HEK293 (cell line): Measurements from ENCODE around the gene SMURF2.
A peak's percentile ranks its signal among the peaks of the same experiment; 100 is the strongest.

Experiments used
- KLF9 ChIP-seq: fragments of 450-650 bp; formaldehyde crosslinking; IDR thresholded peaks from 2 replicates; pipeline ENCODE4 v1.5.1; 2016; ENCODE audit warnings: missing biosample characterization, missing genetic modification characterization, low read depth
- PRDM1 ChIP-seq: fragments of 450-650 bp; formaldehyde crosslinking; IDR thresholded peaks from 2 replicates; pipeline ENCODE4; 2016; ENCODE audit warnings: missing biosample characterization, missing genetic modification characterization
- REPIN1 ChIP-seq: fragments of 450-650 bp; formaldehyde crosslinking; IDR thresholded peaks from 2 replicates; pipeline ENCODE4 v1.5.1; 2017; ENCODE audit warnings: missing biosample characterization, missing genetic modification characterization, low read depth
- WT1 ChIP-seq: fragments of 450-650 bp; formaldehyde crosslinking; IDR thresholded peaks from 2 replicates; pipeline ENCODE4 v1.5.1; 2016; ENCODE audit warnings: missing biosample characterization, missing genetic modification characterization
- YY1 ChIP-seq: fragments of 450-650 bp; formaldehyde crosslinking; IDR thresholded peaks from 2 replicates; pipeline ENCODE4 v1.5.1; 2018; ENCODE audit warnings: missing biosample characterization, missing genetic modification characterization
- ZNF114 ChIP-seq: fragments of 450-650 bp; formaldehyde crosslinking; IDR thresholded peaks from 2 replicates; pipeline ENCODE4 v1.5.0; 2017; ENCODE audit warnings: missing biosample characterization, missing genetic modification characterization
- ZNF146 ChIP-seq: fragments of 450-650 bp; formaldehyde crosslinking; IDR thresholded peaks from 2 replicates; pipeline ENCODE4 v1.5.1; 2016; ENCODE audit warnings: missing biosample characterization, missing genetic modification characterization
- ZNF155 ChIP-seq: fragments of 450-650 bp; formaldehyde crosslinking; IDR thresholded peaks from 2 replicates; pipeline ENCODE4 v1.5.1; 2016; ENCODE audit warnings: missing biosample characterization, missing genetic modification characterization
- ZNF248 ChIP-seq: fragments of 450-650 bp; formaldehyde crosslinking; IDR thresholded peaks from 2 replicates; pipeline ENCODE4 v1.5.1; 2017; ENCODE audit warnings: missing biosample characterization, missing genetic modification characterization
- ZSCAN16 ChIP-seq: fragments of 450-650 bp; formaldehyde crosslinking; IDR thresholded peaks from 2 replicates; pipeline ENCODE4 v1.5.1; 2016; ENCODE audit warnings: missing biosample characterization, missing genetic modification characterization
- ZSCAN23 ChIP-seq: fragments of 450-650 bp; formaldehyde crosslinking; IDR thresholded peaks from 2 replicates; pipeline ENCODE4 v1.5.1; 2016; ENCODE audit warnings: missing biosample characterization, missing genetic modification characterization
- ZSCAN30 ChIP-seq: fragments of 450-650 bp; IDR thresholded peaks from 2 replicates; pipeline ENCODE4 v1.5.1; 2018; ENCODE audit warnings: missing biosample characterization, mild to moderate bottlenecking, missing genetic modification characterization, moderate library complexity
- TF ChIP-seq, protein P1 (sequence below): fragments of 450-650 bp; formaldehyde crosslinking; IDR thresholded peaks from 2 replicates; pipeline ENCODE4 v1.5.1; 2016; ENCODE audit warnings: missing biosample characterization, missing genetic modification characterization
- TF ChIP-seq, protein P2 (sequence below): fragments of 450-650 bp; formaldehyde crosslinking; IDR thresholded peaks from 2 replicates; pipeline ENCODE4 v1.5.1; 2016; ENCODE audit warnings: missing biosample characterization, missing genetic modification characterization
- TF ChIP-seq, protein P3 (sequence below): fragments of 450-650 bp; formaldehyde crosslinking; IDR thresholded peaks from 2 replicates; pipeline ENCODE4 v1.5.1; 2016; ENCODE audit warnings: missing biosample characterization, missing genetic modification characterization, borderline replicate concordance
- TF ChIP-seq, protein P4 (sequence below): fragments of 450-650 bp; formaldehyde crosslinking; IDR thresholded peaks from 2 replicates; pipeline ENCODE4 v1.5.1; 2016; ENCODE audit warnings: missing biosample characterization, missing genetic modification characterization
- TF ChIP-seq, protein P5 (sequence below): fragments of 450-650 bp; IDR thresholded peaks from 2 replicates; pipeline ENCODE4 v1.5.1; 2018; ENCODE audit warnings: missing biosample characterization, mild to moderate bottlenecking, missing genetic modification characterization
- TF ChIP-seq, protein P6 (sequence below): fragments of 450-650 bp; formaldehyde crosslinking; conservative IDR thresholded peaks from 2 replicates; pipeline ENCODE4 v1.5.1; 2016; ENCODE audit warnings: low read depth, missing biosample characterization, missing genetic modification characterization

SMURF2 gene

DNA sequence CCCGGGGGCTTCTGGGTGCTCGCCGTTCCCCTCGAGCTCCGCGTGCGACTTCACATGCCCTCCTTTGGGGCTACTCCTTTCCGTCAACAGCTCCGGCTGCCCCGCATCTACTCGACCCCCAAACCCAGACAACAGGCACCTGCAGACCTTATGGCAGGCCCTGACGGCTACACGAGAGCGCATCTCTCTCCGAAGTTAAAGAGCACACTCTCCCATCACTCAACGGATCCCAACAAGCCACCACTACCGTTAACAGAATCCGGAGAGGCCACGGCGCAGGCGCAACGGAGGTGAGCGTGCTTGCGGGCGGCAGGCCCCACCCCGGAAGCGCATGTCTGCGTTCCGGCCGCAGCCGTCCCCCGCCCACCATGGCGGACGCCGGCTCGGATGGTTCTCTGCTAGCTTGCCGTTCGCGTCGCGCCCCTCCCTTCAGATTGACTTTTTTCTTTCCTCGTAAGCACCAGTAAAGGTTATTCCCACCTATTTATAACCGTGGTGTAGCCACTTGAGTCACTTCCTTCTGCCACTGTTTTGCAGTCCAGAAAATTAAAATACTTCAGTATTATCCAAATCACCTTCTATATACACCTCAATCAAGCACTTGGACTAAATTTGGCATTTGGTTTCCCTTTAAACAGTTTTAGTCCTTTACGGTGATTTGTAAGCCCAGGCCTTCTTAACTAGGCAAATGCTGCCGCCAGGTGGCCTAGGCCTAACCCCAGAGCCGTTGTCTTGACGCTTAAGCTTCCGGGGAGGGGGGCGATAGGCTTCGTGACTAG, 165.1 kb downstream of the SMURF2 start, which contains the start of gene POLG2 (continued):
- TF ChIP-seq YY1 (tag by site-specific recombination) = peak; percentile 78; the same call in 1 of the 2 replicates
- TF ChIP-seq, protein P1, sequence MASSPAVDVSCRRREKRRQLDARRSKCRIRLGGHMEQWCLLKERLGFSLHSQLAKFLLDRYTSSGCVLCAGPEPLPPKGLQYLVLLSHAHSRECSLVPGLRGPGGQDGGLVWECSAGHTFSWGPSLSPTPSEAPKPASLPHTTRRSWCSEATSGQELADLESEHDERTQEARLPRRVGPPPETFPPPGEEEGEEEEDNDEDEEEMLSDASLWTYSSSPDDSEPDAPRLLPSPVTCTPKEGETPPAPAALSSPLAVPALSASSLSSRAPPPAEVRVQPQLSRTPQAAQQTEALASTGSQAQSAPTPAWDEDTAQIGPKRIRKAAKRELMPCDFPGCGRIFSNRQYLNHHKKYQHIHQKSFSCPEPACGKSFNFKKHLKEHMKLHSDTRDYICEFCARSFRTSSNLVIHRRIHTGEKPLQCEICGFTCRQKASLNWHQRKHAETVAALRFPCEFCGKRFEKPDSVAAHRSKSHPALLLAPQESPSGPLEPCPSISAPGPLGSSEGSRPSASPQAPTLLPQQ (tag by site-specific recombination) = peak; percentile 49; the same call in 1 of the 2 replicates
- no peak for TF ChIP-seq ZNF114
- TF ChIP-seq, protein P2, sequence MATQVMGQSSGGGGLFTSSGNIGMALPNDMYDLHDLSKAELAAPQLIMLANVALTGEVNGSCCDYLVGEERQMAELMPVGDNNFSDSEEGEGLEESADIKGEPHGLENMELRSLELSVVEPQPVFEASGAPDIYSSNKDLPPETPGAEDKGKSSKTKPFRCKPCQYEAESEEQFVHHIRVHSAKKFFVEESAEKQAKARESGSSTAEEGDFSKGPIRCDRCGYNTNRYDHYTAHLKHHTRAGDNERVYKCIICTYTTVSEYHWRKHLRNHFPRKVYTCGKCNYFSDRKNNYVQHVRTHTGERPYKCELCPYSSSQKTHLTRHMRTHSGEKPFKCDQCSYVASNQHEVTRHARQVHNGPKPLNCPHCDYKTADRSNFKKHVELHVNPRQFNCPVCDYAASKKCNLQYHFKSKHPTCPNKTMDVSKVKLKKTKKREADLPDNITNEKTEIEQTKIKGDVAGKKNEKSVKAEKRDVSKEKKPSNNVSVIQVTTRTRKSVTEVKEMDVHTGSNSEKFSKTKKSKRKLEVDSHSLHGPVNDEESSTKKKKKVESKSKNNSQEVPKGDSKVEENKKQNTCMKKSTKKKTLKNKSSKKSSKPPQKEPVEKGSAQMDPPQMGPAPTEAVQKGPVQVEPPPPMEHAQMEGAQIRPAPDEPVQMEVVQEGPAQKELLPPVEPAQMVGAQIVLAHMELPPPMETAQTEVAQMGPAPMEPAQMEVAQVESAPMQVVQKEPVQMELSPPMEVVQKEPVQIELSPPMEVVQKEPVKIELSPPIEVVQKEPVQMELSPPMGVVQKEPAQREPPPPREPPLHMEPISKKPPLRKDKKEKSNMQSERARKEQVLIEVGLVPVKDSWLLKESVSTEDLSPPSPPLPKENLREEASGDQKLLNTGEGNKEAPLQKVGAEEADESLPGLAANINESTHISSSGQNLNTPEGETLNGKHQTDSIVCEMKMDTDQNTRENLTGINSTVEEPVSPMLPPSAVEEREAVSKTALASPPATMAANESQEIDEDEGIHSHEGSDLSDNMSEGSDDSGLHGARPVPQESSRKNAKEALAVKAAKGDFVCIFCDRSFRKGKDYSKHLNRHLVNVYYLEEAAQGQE (tag by site-specific recombination) = peak; percentile 40; the same call in 1 of the 2 replicates
- TF ChIP-seq, protein P3, sequence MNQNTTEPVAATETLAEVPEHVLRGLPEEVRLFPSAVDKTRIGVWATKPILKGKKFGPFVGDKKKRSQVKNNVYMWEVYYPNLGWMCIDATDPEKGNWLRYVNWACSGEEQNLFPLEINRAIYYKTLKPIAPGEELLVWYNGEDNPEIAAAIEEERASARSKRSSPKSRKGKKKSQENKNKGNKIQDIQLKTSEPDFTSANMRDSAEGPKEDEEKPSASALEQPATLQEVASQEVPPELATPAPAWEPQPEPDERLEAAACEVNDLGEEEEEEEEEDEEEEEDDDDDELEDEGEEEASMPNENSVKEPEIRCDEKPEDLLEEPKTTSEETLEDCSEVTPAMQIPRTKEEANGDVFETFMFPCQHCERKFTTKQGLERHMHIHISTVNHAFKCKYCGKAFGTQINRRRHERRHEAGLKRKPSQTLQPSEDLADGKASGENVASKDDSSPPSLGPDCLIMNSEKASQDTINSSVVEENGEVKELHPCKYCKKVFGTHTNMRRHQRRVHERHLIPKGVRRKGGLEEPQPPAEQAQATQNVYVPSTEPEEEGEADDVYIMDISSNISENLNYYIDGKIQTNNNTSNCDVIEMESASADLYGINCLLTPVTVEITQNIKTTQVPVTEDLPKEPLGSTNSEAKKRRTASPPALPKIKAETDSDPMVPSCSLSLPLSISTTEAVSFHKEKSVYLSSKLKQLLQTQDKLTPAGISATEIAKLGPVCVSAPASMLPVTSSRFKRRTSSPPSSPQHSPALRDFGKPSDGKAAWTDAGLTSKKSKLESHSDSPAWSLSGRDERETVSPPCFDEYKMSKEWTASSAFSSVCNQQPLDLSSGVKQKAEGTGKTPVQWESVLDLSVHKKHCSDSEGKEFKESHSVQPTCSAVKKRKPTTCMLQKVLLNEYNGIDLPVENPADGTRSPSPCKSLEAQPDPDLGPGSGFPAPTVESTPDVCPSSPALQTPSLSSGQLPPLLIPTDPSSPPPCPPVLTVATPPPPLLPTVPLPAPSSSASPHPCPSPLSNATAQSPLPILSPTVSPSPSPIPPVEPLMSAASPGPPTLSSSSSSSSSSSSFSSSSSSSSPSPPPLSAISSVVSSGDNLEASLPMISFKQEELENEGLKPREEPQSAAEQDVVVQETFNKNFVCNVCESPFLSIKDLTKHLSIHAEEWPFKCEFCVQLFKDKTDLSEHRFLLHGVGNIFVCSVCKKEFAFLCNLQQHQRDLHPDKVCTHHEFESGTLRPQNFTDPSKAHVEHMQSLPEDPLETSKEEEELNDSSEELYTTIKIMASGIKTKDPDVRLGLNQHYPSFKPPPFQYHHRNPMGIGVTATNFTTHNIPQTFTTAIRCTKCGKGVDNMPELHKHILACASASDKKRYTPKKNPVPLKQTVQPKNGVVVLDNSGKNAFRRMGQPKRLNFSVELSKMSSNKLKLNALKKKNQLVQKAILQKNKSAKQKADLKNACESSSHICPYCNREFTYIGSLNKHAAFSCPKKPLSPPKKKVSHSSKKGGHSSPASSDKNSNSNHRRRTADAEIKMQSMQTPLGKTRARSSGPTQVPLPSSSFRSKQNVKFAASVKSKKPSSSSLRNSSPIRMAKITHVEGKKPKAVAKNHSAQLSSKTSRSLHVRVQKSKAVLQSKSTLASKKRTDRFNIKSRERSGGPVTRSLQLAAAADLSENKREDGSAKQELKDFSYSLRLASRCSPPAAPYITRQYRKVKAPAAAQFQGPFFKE (tag by site-specific recombination) = no peak
- TF ChIP-seq REPIN1 = no peak
- TF ChIP-seq PRDM1 = no peak
- no peak for TF ChIP-seq ZSCAN16
- TF ChIP-seq, protein P4, sequence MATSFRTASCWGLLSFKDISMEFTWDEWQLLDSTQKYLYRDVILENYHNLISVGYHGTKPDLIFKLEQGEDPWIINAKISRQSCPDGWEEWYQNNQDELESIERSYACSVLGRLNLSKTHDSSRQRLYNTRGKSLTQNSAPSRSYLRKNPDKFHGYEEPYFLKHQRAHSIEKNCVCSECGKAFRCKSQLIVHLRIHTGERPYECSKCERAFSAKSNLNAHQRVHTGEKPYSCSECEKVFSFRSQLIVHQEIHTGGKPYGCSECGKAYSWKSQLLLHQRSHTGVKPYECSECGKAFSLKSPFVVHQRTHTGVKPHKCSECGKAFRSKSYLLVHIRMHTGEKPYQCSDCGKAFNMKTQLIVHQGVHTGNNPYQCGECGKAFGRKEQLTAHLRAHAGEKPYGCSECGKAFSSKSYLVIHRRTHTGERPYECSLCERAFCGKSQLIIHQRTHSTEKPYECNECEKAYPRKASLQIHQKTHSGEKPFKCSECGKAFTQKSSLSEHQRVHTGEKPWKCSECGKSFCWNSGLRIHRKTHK = no peak
- no peak for TF ChIP-seq ZSCAN23 (tag by site-specific recombination)
- no peak for TF ChIP-seq ZNF248
- TF ChIP-seq ZSCAN30 (tag by site-specific recombination) = no peak
- no peak for TF ChIP-seq ZNF146 (tag by site-specific recombination)
- no peak for TF ChIP-seq ZNF155 (tag by site-specific recombination)
- TF ChIP-seq, protein P5, sequence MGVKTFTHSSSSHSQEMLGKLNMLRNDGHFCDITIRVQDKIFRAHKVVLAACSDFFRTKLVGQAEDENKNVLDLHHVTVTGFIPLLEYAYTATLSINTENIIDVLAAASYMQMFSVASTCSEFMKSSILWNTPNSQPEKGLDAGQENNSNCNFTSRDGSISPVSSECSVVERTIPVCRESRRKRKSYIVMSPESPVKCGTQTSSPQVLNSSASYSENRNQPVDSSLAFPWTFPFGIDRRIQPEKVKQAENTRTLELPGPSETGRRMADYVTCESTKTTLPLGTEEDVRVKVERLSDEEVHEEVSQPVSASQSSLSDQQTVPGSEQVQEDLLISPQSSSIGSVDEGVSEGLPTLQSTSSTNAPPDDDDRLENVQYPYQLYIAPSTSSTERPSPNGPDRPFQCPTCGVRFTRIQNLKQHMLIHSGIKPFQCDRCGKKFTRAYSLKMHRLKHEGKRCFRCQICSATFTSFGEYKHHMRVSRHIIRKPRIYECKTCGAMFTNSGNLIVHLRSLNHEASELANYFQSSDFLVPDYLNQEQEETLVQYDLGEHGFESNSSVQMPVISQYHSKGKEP (tag by site-specific recombination) = peak; percentile 61; the same call in 1 of the 2 replicates
- TF ChIP-seq, protein P6, sequence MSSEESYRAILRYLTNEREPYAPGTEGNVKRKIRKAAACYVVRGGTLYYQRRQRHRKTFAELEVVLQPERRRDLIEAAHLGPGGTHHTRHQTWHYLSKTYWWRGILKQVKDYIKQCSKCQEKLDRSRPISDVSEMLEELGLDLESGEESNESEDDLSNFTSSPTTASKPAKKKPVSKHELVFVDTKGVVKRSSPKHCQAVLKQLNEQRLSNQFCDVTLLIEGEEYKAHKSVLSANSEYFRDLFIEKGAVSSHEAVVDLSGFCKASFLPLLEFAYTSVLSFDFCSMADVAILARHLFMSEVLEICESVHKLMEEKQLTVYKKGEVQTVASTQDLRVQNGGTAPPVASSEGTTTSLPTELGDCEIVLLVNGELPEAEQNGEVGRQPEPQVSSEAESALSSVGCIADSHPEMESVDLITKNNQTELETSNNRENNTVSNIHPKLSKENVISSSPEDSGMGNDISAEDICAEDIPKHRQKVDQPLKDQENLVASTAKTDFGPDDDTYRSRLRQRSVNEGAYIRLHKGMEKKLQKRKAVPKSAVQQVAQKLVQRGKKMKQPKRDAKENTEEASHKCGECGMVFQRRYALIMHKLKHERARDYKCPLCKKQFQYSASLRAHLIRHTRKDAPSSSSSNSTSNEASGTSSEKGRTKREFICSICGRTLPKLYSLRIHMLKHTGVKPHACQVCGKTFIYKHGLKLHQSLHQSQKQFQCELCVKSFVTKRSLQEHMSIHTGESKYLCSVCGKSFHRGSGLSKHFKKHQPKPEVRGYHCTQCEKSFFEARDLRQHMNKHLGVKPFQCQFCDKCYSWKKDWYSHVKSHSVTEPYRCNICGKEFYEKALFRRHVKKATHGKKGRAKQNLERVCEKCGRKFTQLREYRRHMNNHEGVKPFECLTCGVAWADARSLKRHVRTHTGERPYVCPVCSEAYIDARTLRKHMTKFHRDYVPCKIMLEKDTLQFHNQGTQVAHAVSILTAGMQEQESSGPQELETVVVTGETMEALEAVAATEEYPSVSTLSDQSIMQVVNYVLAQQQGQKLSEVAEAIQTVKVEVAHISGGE (tag by site-specific recombination) = peak; percentile 94
- no peak for TF ChIP-seq WT1 (tag by site-specific recombination)
- TF ChIP-seq KLF9 (tag by site-specific recombination) = peak; percentile 78
